Breast epithelium (tissue), 4 donors: Measurements from ENCODE around the gene TNFSF15. TPM values are rescaled to one million over a fixed set of nuclear protein-coding genes. Genes with fewer than 3 reads are reported as not detected.
"Not testable (repeated sequence)": the region's sequence is repeated elsewhere in the genome, so short reads cannot be mapped to it uniquely, and the experiment has no call there.

ENCODE experiments used
- DNase-seq, 2 donors: peaks; one replicate each; pipeline ENCODE4 v3.0.0-alpha.2; 2019; ENCODE audit warnings: low spot score in 2 of 2
- H3K27ac ChIP-seq, 2 donors: fragments of 200-600 bp; sonication (generic) in 1 of 2; one replicate each; pipeline ENCODE4 v1.5.1; 2016 to 2019; ENCODE audit warnings: mild to moderate bottlenecking in 1 of 2
- H3K27me3 ChIP-seq, 2 donors: fragments of 200-600 bp; sonication (generic) in 1 of 2; one replicate each; pipeline versions ENCODE4 v1.5.1 to v1.6.0; 2017 to 2019; ENCODE audit warnings: control low read depth in 1 of 2, mild to moderate bottlenecking in 1 of 2
- H3K36me3 ChIP-seq: fragments of 200-600 bp; one replicate; pipeline ENCODE4 v1.5.1; 2019
- H3K4me1 ChIP-seq, 2 donors: fragments of 200-600 bp; sonication (generic); one replicate each; pipeline ENCODE4 v1.5.1; 2016 to 2019; ENCODE audit warnings: control low read depth in 1 of 2
- H3K4me3 ChIP-seq, 3 donors: fragments of 200-600 bp; sonication (generic); 1 replicate in 2 of 3; 2 replicates in 1 of 3; pipeline ENCODE4 v1.5.1; 2016 to 2019; ENCODE audit warnings: mild to moderate bottlenecking in 3 of 3, moderate library complexity in 2 of 3
- H3K9me3 ChIP-seq, 2 donors: fragments of 200-600 bp; sonication (generic) in 1 of 2; one replicate each; pipeline ENCODE4 v1.5.1; 2016 to 2019; ENCODE audit warnings: control low read depth in 1 of 2
- CTCF ChIP-seq, 3 donors: fragments of 450-650 bp; IDR thresholded peaks; one replicate each; pipeline ENCODE4 v1.5.1; 2016 to 2017; ENCODE audit warnings: antibody characterized with exemption in 3 of 3, mild to moderate bottlenecking in 3 of 3, moderate library complexity in 3 of 3
- POLR2A ChIP-seq: fragments of 450-650 bp; IDR thresholded peaks from one replicate; pipeline ENCODE4 v1.6.1; 2016; ENCODE audit warnings: antibody characterized with exemption, mild to moderate bottlenecking, moderate library complexity
- POLR2AphosphoS5 ChIP-seq, 3 donors: sonication (generic); formaldehyde crosslinking; IDR thresholded peaks; one replicate each; pipeline ENCODE4 v1.6.1; 2017; ENCODE audit warnings: antibody characterized with exemption in 3 of 3
- intact Hi-C: fragments of 100-400 bp; cut with DNase I; formaldehyde crosslinking; loops from one replicate; pipeline ENCODE4 v1.15.1; 2023; ENCODE audit warnings: low total_unique reads
- total RNA-seq, 3 donors: library from RNA; depleted of rRNA; stranded (reverse); fragments of >200 nt; gene quantifications; one replicate each; pipeline ENCODE4 v1.1.0, GENCODE V29; 2016

Gene TNFSF15
- total RNA-seq, 3 donors from 2014 or later, result 0.16 to 2.0 (median 0.66) TPM

DNA sequence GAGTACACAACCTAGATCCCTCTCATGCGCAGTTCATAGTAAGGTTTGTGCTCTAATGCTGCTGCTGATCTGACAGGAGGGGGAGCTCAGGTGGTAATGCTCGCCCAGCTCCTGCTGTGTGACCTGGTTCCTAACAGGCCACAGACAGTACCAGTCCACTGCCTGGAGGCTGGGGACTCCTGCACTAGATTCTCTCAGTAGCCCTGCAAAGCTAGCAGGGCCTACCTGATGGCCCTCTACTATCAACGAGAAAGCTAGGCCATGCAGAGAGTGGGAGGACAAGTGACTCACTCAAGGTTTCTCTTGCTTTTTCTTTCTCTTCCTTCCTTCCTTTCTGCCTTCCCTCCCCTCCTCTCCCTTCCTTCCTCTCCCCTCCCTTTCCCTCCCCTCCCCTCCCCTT, 68.7 kb downstream of the TNFSF15 start:
- Histone ChIP-seq H3K4me1 (no peaks in the 10 kb centered on the region), H3K27me3 (no peaks in the 10 kb centered on the region), H3K9me3 (no peaks in the 10 kb centered on the region), H3K36me3 (no peaks in the 10 kb centered on the region), H3K27ac (no peak overlapping the region), H3K4me3 (no peak overlapping the region)
- intact Hi-C loops, result no loop called here
- DNase-seq, result no peak
- TF ChIP-seq POLR2A (no peak), POLR2AphosphoS5 (IDR thresholded peaks at IDR 0.05) (no peak), CTCF (IDR thresholded peaks at IDR 0.05) (no peak)

GRCh38 chr9:114735704-114736103, 70.1 kb downstream of the TNFSF15 start:
- intact Hi-C loops, result no loop called here

GRCh38 chr9:114735139-114735538, 70.7 kb downstream of the TNFSF15 start:
- H3K27ac ChIP-seq, H3K9me3 ChIP-seq, H3K4me3 ChIP-seq, DNase-seq, H3K36me3 ChIP-seq, H3K4me1 ChIP-seq, H3K27me3 ChIP-seq, intact Hi-C loops: not testable (repeated sequence)

More at GRCh38 chr9:114735704-114736103, 70.1 kb downstream of the TNFSF15 start:
- TF ChIP-seq POLR2A (no peak), POLR2AphosphoS5 (IDR thresholded peaks at IDR 0.05) (no peak), CTCF (IDR thresholded peaks at IDR 0.05) (no peak)
- DNase-seq, result no peak
- Histone ChIP-seq H3K27ac (no peak overlapping the region), H3K9me3 (no peaks in the 10 kb centered on the region), H3K4me3 (no peak overlapping the region), H3K36me3 (no peaks in the 10 kb centered on the region), H3K27me3 (no peaks in the 10 kb centered on the region), H3K4me1 (no peaks in the 10 kb centered on the region)

Other genes with a start within 250 kb of the TNFSF15 start
- gene ATP6V1G1, start 218.3 kb downstream of the TNFSF15 start, total RNA-seq, result 100 to 1,000 TPM; 151 to 240 (median 227) TPM
- gene TMEM268, start 194.7 kb downstream of the TNFSF15 start, total RNA-seq, result 10 to 100 TPM; 12.8 to 21.3 (median 16.8) TPM
- gene TEX53, start 148.2 kb downstream of the TNFSF15 start, total RNA-seq, result not detected
- gene TEX48, start 123.8 kb downstream of the TNFSF15 start, total RNA-seq, result not detected
- gene TNFSF8, start 124.6 kb upstream of the TNFSF15 start, total RNA-seq, result 1 to 10 TPM; 2.6 to 9.8 (median 4.7) TPM